ENCODE results near the gene RCE1. TPM values are rescaled to one million over a fixed set of nuclear protein-coding genes. Genes with fewer than 3 reads are reported as not detected.

Gene RCE1
- total and polyA plus RNA-seq, 7 experiments from 2014 or later: 17.2 to 47.1 (median 31.2) TPM

DNA sequence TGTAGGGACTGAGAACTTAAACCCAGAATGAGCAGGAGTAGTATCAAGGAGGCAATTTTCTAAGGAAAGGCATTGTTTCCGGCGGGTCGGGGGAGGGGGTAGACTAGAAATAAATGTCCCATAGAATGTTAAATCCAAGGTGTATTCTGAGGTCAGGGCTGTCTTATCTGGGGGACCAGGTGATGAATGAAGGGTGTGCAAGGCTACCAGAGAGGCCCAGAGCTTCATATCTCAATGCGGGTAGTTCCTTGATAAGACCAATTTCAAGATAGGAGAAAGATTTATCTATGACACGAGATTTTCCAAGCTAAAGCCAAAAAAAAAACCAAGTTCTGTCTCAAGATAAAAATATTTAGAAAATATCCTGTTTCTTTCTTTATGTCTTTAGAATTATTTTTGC is 8.3 kb upstream of the RCE1 start:
- peaks cover 0 to 5% (median 0%) of the 10 kb centered on the region in 3 experiments for H3K36me3 ChIP-seq (ENCODE audit: control insufficient read depth in 2 of 3, insufficient read depth in 3 of 3, low read length in 3 of 3)
- no peaks in the 10 kb centered on the region for H3K9me3 ChIP-seq (ENCODE audit: control insufficient read depth in 2 of 3, low read length in 3 of 3)
- H3K27me3 ChIP-seq (ENCODE audit: control insufficient read depth in 2 of 2, insufficient read depth in 2 of 2, low read length in 2 of 2): no peaks in the 10 kb centered on the region
- no peak overlapping the region for H3K4me3 ChIP-seq (ENCODE audit: low read length)
- no peak overlapping the region for H3K27ac ChIP-seq (ENCODE audit: low read depth, low read length)
- DNase-seq (no peak), ATAC-seq (no peak)
- ChIA-PET POLR2A (interaction anchor here (0.9 to 1.8 kb wide), 3 partner anchors 7 to 139 kb away, joined by 3 to 7 read pairs (median 5); no protein-coding TSS in a partner anchor), CTCF (interaction anchor here (1.1 to 3.5 kb wide), 2 partner anchors 138 to 429 kb away, joined by 3 to 29 read pairs; no protein-coding TSS in a partner anchor)
- H3K27me3 Mint-ChIP-seq: no peaks in the 10 kb centered on the region
- H3K36me3 Mint-ChIP-seq: peaks cover 0 to 3% (median 0%) of the 10 kb centered on the region in 5 donors
- intact Hi-C loops (cut with micrococcal nuclease): loop anchor here (1.0 to 5.0 kb wide), 7 partner anchors 8 to 427 kb away; partner anchors contain the start of gene RCE1 (in 1 of the 2)
- peak overlapping the region in 6 of 9 donors; percentile 22 to 92 (median 58) for H3K27ac Mint-ChIP-seq
- no peaks in the 10 kb centered on the region for H3K9me3 Mint-ChIP-seq
- H3K4me1 Mint-ChIP-seq: peaks cover 0 to 27% (median 23%) of the 10 kb centered on the region in 7 donors
- no peak overlapping the region for H3K4me3 Mint-ChIP-seq
- H3K4me1 ChIP-seq (ENCODE audit: control insufficient read depth in 2 of 2, insufficient read depth in 2 of 2, low read length in 2 of 2): peaks cover 4 to 10% of the 10 kb centered on the region in 2 donors

DNA sequence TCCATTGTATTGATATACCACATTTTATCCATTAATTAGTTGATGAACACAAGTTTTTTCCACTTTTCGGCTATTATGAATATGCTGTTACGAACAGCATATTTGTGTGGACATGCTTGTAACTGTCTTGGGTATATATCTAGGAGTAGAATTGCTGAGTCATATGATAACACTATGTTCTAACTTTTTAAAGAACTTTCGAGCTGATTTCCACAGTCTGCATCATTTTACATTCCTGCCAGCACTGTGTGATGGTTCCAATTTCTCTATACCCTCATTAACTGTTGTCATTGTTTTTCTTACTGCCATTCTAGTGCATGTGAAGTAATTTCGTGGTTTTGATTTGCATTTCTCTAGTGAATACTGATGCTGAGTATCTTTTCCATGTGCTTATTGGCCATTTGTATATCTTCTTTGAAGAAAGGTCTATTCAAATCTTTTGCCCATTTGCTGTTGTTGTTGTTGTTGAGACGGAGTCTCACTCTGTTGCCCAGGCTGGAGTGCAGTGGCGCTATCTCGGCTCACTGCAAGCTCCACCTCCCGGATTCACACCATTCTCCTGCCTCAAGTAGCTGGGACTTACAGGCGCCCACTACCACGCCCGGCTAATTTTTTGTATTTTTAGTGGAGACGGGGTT is 7.4 kb upstream of the RCE1 start:
- no peaks in the 10 kb centered on the region for H3K27me3 Mint-ChIP-seq
- POLR2A ChIA-PET: no interaction called here
- peaks cover 0 to 3% (median 0%) of the 10 kb centered on the region in 5 donors for H3K36me3 Mint-ChIP-seq
- H3K27ac Mint-ChIP-seq: peak overlapping the region in 1 of 9 donors; percentile 53
- no peak overlapping the region for H3K4me3 Mint-ChIP-seq
- intact Hi-C loops (cut with micrococcal nuclease): no loop called here
- no peaks in the 10 kb centered on the region for H3K9me3 ChIP-seq (ENCODE audit: control insufficient read depth in 2 of 3, low read length in 3 of 3)
- H3K9me3 Mint-ChIP-seq: no peaks in the 10 kb centered on the region
- H3K4me3 ChIP-seq (ENCODE audit: low read length): no peak overlapping the region
- CTCF ChIA-PET: no interaction called here
- no peak for DNase-seq
- H3K36me3 ChIP-seq (ENCODE audit: control insufficient read depth in 2 of 3, insufficient read depth in 3 of 3, low read length in 3 of 3): peaks cover 0 to 5% (median 0%) of the 10 kb centered on the region in 3 experiments
- peaks cover 8 to 17% of the 10 kb centered on the region in 2 donors for H3K4me1 ChIP-seq (ENCODE audit: control insufficient read depth in 2 of 2, insufficient read depth in 2 of 2, low read length in 2 of 2)
- H3K4me1 Mint-ChIP-seq: peaks cover 9 to 37% (median 32%) of the 10 kb centered on the region in 7 donors
- H3K27me3 ChIP-seq (ENCODE audit: control insufficient read depth in 2 of 2, insufficient read depth in 2 of 2, low read length in 2 of 2): no peaks in the 10 kb centered on the region
- no peak for ATAC-seq
- no peak overlapping the region for H3K27ac ChIP-seq (ENCODE audit: low read depth, low read length)

DNA sequence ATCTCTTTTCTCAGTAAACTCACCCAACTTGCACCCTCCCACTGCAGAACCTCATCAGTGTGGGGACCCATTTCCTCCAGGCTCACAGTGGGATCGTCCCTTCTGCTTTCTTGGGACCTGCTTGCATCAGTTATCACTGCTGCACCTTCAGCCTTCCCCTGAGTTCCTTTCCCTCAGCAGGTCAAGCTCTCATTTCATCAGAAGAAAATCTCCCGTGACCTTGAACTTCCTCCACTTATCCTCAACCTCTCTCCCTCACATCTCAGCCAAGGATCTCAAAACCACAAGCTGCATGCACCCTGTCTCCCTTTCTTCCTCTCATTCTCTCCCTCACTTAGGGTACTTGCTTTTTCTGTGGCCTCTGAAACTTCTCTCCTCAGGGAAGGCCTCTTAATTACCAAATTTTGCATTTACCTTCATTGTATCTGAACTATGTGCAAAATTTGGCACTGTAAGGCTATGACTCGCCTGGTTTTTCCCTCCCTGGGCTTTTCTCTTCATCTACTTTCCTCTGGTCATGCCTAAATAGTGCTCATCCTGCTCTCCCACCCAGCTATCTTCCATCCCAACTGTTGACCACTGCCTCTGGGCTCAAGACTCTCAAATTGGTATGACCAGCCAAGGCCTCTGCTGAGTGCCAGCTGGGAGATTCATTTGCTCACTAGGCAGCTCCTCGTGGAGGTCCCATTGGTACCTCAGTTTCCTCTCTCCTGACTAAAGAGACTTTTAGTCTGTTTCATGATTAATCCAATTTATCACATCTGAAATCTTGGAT is 2.7 kb upstream of the RCE1 start:
- peak in 1 of 9 donors; percentile 9 for DNase-seq
- peaks cover 0 to 6% (median 3%) of the 10 kb centered on the region in 5 donors for H3K36me3 Mint-ChIP-seq
- Histone ChIP-seq H3K27me3 (ENCODE audit: control insufficient read depth in 2 of 2, insufficient read depth in 2 of 2, low read length in 2 of 2) (no peaks in the 10 kb centered on the region), H3K27ac (ENCODE audit: low read depth, low read length) (peak overlapping the region; percentile 96), H3K4me1 (ENCODE audit: control insufficient read depth in 2 of 2, insufficient read depth in 2 of 2, low read length in 2 of 2) (peaks cover 31 to 47% of the 10 kb centered on the region in 2 donors), H3K36me3 (ENCODE audit: control insufficient read depth in 2 of 3, insufficient read depth in 3 of 3, low read length in 3 of 3) (peaks cover 0 to 18% (median 0%) of the 10 kb centered on the region in 3 experiments), H3K4me3 (ENCODE audit: low read length) (no peak overlapping the region), H3K9me3 (ENCODE audit: control insufficient read depth in 2 of 3, low read length in 3 of 3) (no peaks in the 10 kb centered on the region)
- H3K27me3 Mint-ChIP-seq: no peaks in the 10 kb centered on the region
- intact Hi-C loops (cut with micrococcal nuclease): loop anchor here (5.0 kb wide), 3 partner anchors 277 to 968 kb away; partner anchors contain the start of genes EFEMP2 (in 1 of the 2) and KDM2A (in 1 of the 2)
- peaks cover 31 to 60% (median 54%) of the 10 kb centered on the region in 7 donors for H3K4me1 Mint-ChIP-seq
- ChIA-PET CTCF (interaction anchor here (1.0 kb wide), 1 partner anchor 145 kb away, joined by 3 read pairs; no protein-coding TSS in a partner anchor), POLR2A (interaction anchor here (1.2 kb wide), 1 partner anchor 15 kb away, joined by 3 read pairs; no protein-coding TSS in a partner anchor)
- ATAC-seq: no peak
- H3K4me3 Mint-ChIP-seq: peak overlapping the region; percentile 10 to 97 (median 54)
- no peaks in the 10 kb centered on the region for H3K9me3 Mint-ChIP-seq
- peak overlapping the region; percentile 17 to 97 (median 74) for H3K27ac Mint-ChIP-seq

DNA sequence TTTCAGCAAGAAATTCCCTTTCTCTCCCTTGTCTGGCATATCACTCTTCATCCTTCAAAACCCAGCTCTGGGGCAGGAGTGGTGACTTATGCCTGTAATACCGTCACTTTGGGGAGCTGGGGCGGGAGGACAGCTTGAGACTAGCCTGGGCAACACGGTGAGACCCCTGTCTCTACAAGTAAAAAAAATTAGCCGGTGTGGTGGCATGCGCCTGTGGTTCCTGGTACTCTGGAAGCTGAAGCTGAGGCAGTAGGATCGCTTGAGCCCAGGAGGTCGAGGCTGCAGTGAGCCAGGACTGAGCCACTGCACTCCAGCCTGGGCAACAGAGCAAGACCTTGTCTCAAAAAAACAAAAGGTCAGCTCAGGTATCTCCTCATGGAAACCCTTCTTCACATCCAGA is 1.4 kb upstream of the RCE1 start:
- Mint-ChIP-seq H3K4me1 (peaks cover 31 to 62% (median 54%) of the 10 kb centered on the region in 7 donors), H3K4me3 (peak overlapping the region; percentile 87 to 97 (median 92)), H3K27me3 (no peaks in the 10 kb centered on the region), H3K9me3 (no peaks in the 10 kb centered on the region), H3K27ac (peak overlapping the region; percentile 74 to 97 (median 92)), H3K36me3 (peaks cover 0 to 6% (median 3%) of the 10 kb centered on the region in 5 donors)
- no peaks in the 10 kb centered on the region for H3K27me3 ChIP-seq (ENCODE audit: control insufficient read depth in 2 of 2, insufficient read depth in 2 of 2, low read length in 2 of 2)
- H3K4me3 ChIP-seq (ENCODE audit: low read length): peak overlapping the region; percentile 94
- ChIA-PET POLR2A (interaction anchor here (0.6 to 4.8 kb wide), 14 partner anchors 8 to 1340 kb away, joined by 3 to 47 read pairs (median 3); partner anchors contain the start of genes CCDC87, CCS, CTSF and KDM2A), CTCF (interaction anchor here (0.9 kb wide), 1 partner anchor 9 kb away, joined by 4 read pairs; no protein-coding TSS in a partner anchor)
- H3K36me3 ChIP-seq (ENCODE audit: control insufficient read depth in 2 of 3, insufficient read depth in 3 of 3, low read length in 3 of 3): peaks cover 0 to 31% (median 0%) of the 10 kb centered on the region in 3 experiments
- DNase-seq: no peak
- no peak for ATAC-seq
- no peaks in the 10 kb centered on the region for H3K9me3 ChIP-seq (ENCODE audit: control insufficient read depth in 2 of 3, low read length in 3 of 3)
- peak overlapping the region; percentile 96 for H3K27ac ChIP-seq (ENCODE audit: low read depth, low read length)
- peaks cover 31 to 47% of the 10 kb centered on the region in 2 donors for H3K4me1 ChIP-seq (ENCODE audit: control insufficient read depth in 2 of 2, insufficient read depth in 2 of 2, low read length in 2 of 2)
- intact Hi-C loops (cut with micrococcal nuclease): loop anchor here (2.0 to 5.0 kb wide), 7 partner anchors 225 to 970 kb away; partner anchors contain the start of genes KDM2A (in 2 of the 2), CCDC87 (in 1 of the 2), CCS (in 1 of the 2) and EFEMP2 (in 1 of the 2)

DNA sequence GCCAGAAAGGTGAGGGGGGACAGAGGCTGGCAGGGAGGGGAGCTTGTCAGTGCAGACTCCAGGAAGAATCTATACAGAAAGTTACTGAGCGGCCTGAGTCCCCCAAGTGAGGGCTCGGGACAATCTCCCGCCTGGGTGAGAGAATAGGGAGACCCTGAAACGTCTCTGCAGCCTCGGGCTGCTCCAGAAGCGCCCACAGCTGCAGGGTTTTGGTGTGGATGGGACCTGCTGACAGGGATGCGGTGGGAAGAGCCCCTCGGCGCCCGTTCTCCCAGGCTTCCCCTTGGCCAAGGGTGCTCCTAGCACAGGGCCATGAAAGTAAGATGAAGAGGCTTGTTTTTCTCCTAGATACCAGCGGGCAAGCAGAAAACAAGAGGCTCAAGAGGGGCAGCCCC is 743 bp upstream of the RCE1 start:
- Mint-ChIP-seq H3K27me3 (no peaks in the 10 kb centered on the region), H3K4me3 (peak overlapping the region; percentile 87 to 97 (median 92)), H3K4me1 (peaks cover 31 to 62% (median 54%) of the 10 kb centered on the region in 7 donors), H3K9me3 (no peaks in the 10 kb centered on the region), H3K27ac (peak overlapping the region; percentile 74 to 97 (median 92)), H3K36me3 (peaks cover 0 to 6% (median 3%) of the 10 kb centered on the region in 5 donors)
- H3K9me3 ChIP-seq (ENCODE audit: control insufficient read depth in 2 of 3, low read length in 3 of 3): no peaks in the 10 kb centered on the region
- ChIA-PET POLR2A (interaction anchor here (0.5 to 4.8 kb wide), 20 partner anchors 8 to 1341 kb away, joined by 3 to 47 read pairs (median 4); partner anchors contain the start of genes AIP, CCDC87, CCS and KDM2A), CTCF (interaction anchor here (0.9 kb wide), 1 partner anchor 10 kb away, joined by 4 read pairs; no protein-coding TSS in a partner anchor)
- H3K4me1 ChIP-seq (ENCODE audit: control insufficient read depth in 2 of 2, insufficient read depth in 2 of 2, low read length in 2 of 2): peaks cover 31 to 47% of the 10 kb centered on the region in 2 donors
- peak overlapping the region; percentile 94 for H3K4me3 ChIP-seq (ENCODE audit: low read length)
- H3K27ac ChIP-seq (ENCODE audit: low read depth, low read length): peak overlapping the region; percentile 96
- DNase-seq (no peak), ATAC-seq (no peak)
- H3K27me3 ChIP-seq (ENCODE audit: control insufficient read depth in 2 of 2, insufficient read depth in 2 of 2, low read length in 2 of 2): no peaks in the 10 kb centered on the region
- peaks cover 0 to 35% (median 0%) of the 10 kb centered on the region in 3 experiments for H3K36me3 ChIP-seq (ENCODE audit: control insufficient read depth in 2 of 3, insufficient read depth in 3 of 3, low read length in 3 of 3)
- intact Hi-C loops (cut with micrococcal nuclease): loop anchor here (2.0 to 5.0 kb wide), 7 partner anchors 226 to 970 kb away; partner anchors contain the start of genes KDM2A (in 2 of the 2), CCDC87 (in 1 of the 2), CCS (in 1 of the 2) and EFEMP2 (in 1 of the 2)
